22Rv1 (cell line): ENCODE measurements around the gene DCLK1.

Experiments used
- H3K27ac ChIP-seq: fragments of 450-650 bp; 2 replicates; pipeline ENCODE4 v1.5.1; 2017
- CTCF ChIP-seq: fragments of 450-650 bp; IDR thresholded peaks from 2 replicates; pipeline ENCODE4 v1.5.1; 2017; ENCODE audit warnings: mild to moderate bottlenecking
- ZFX ChIP-seq: fragments of 450-650 bp; IDR thresholded peaks from 2 replicates; pipeline ENCODE4 v1.6.1; 2017; ENCODE audit warnings: antibody characterized with exemption, borderline replicate concordance

The DCLK1 gene

GRCh38 chr13:35884211-35884760, 246.9 kb downstream of the DCLK1 start:
- H3K27ac ChIP-seq = no peak overlapping the region
- TF ChIP-seq CTCF (no peak), ZFX (no peak)

GRCh38 chr13:35882722-35883497, 248.3 kb downstream of the DCLK1 start:
- H3K27ac ChIP-seq = no peak overlapping the region
- TF ChIP-seq CTCF (no peak), ZFX (no peak)

GRCh38 chr13:35881360-35881759, 249.8 kb downstream of the DCLK1 start:
- TF ChIP-seq CTCF (no peak), ZFX (no peak)
- no peak overlapping the region for H3K27ac ChIP-seq

GRCh38 chr13:35879111-35879510, 252.1 kb downstream of the DCLK1 start:
- no peak overlapping the region for H3K27ac ChIP-seq
- TF ChIP-seq ZFX = no peak

- TF ChIP-seq CTCF (no peak), ZFX (no peak)
- no peak overlapping the region for H3K27ac ChIP-seq
These were observed 254.6 kb downstream of the DCLK1 start for GRCh38 chr13:35876601-35877000.

GRCh38 chr13:35874704-35875103, 256.5 kb downstream of the DCLK1 start:
- TF ChIP-seq CTCF (no peak), ZFX (no peak)
- no peak overlapping the region for H3K27ac ChIP-seq

- no peak for TF ChIP-seq CTCF
- no peak for TF ChIP-seq ZFX
- no peak overlapping the region for H3K27ac ChIP-seq
These were observed 258.8 kb downstream of the DCLK1 start for GRCh38 chr13:35872369-35872768.
